Measurements from ENCODE around the gene CPNE5.

The CPNE5 gene

DNA sequence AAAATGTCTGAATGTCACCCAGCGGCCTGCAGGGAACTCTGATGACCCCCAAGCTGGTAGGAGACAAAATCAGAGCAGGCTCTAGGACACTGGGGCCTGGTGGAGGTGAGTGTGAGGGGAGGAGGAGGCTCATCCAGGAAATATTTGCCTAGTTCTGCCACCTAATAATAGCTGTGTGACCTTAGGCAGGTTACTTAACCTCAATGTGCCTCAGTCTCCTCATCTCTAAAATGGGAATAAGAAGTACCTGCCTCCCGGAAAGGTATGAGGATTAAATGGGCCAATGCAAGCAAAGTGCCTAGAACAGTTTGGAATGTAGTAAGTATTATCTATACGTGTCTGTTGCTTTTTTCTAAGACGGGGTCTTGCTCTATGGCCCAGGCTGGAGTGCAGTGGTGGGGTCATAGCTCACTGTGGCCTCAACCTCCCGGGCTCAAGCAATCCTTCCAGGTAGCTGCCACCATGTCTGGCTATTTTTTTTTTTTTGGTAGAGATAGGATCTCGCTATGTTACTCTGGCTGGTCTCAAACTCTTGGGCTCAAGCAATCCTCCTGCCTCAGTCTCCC, 81.2 kb downstream of the CPNE5 start:
- DNase-seq = no peak

DNA sequence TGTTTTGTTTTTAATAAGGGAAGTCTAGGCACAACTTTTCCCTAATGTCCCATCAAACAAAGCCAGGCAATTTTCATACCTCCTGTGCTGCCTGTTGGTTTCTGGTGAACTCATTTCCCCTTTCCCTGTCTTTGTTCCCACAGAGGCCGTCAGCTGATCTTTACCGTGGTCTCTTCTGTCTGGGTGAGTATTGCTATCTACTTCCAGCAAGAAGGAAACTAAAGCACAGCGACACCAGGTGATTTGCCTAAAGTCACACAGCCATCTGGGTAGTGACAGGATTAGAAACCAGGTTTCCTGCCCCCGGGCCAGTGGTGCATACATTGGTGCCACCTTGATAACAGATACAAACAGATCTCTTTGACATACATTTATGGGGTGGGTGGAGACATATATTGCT, 82.0 kb downstream of the CPNE5 start:
- DNase-seq = no peak

DNA sequence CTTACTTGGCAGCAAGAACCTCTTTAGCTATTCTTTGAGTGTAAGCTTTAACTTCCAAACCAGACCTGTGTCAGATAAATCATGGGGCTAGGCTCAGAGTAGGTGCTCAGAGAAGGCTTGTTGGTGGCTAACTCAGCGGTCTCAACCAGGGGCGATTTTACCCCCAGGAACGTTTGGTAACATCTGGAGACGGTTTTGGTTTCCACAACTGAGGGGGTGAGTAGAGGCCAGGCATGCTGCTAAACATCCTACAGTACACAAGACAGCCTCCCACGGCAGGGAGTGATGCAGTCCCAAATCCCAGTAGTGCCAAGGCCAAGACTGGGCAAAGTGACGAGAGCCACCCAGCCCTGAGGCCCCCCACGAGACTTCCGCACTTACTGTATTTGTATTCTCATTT, 82.5 kb downstream of the CPNE5 start:
- DNase-seq = no peak

DNA sequence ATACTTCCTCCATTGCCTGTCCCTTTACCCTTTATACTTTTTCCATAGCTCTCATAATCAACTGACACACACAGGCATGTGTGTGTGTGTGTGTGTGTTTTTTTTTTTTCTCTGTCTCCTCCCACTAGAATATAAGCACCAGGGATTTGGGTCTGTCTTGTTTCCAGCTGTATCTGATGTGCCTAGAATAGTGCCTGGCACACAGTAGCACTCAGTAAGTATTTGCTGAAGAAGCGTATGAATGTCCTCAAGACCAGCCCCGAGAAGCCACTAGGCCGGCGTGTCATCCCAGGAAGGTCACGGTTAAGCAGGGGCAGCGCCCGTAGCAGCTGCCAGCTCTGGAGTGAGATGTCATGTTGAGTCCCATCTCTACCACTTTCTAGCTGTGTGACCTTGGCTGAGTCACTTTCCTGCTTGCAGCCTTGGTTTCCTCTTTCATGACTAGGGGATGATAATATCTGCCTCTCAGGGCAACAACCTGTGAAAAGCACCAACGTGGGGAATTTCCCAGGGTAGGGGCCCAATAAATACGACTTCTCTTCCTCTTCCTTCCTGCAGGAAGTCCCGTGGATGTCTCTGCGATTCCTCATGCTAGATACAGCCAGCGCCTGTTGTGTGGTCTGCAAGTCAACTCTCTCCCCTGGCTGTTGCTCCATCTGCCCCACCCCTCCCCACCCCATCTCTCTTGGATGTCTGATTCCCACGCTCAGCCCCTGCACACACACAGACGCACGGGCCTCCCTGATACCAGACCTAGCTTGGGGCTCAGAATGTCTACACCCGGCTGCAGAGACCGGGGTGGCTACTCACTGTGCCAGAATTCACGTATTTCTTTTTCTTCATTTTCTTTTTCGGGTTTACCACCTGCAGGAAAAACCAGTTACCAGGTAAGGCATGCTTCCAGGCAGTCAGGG, 83.6 kb downstream of the CPNE5 start:
- DNase-seq = no peak

DNA sequence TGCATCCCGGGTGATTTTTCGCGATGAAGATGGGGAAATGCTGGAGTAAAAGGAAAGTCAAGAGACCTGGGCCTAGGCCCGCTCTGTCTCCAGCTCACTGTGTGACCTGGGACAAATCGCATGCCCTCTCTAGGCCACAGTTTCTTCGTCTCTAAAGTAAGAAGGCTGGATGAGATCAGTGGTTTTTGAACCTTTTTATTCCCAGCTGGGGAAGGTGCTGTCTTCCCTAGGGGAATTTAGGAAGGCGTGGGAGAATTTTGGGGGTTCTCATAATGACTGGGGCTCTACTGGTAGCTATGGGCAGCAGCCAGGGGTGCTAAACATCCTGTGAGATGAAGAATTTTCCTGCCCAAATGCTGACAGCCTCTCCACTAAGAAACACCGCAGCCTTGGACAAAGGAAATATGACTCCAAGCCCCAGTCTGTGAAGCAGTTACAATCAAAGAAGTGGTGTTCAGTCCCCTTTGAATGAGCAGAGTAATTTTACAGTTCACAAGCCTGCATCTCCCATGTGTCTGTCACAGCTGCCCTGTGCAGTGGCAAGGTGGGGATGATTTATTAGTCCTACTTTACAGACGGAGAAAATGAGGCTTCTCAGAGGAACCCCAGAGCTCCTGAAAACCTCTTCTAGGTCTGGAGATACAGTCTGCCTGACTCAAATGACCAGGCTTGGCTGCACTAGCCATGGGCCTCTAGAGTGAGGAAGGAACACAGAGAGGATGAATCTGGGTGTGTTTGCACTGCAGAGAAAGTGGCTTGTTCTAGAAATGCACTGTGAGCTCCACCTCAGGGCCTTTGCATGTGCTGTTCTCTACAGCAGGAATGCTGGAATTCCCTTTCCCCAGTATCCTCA, 84.4 kb downstream of the CPNE5 start:
- no peak for DNase-seq

DNA sequence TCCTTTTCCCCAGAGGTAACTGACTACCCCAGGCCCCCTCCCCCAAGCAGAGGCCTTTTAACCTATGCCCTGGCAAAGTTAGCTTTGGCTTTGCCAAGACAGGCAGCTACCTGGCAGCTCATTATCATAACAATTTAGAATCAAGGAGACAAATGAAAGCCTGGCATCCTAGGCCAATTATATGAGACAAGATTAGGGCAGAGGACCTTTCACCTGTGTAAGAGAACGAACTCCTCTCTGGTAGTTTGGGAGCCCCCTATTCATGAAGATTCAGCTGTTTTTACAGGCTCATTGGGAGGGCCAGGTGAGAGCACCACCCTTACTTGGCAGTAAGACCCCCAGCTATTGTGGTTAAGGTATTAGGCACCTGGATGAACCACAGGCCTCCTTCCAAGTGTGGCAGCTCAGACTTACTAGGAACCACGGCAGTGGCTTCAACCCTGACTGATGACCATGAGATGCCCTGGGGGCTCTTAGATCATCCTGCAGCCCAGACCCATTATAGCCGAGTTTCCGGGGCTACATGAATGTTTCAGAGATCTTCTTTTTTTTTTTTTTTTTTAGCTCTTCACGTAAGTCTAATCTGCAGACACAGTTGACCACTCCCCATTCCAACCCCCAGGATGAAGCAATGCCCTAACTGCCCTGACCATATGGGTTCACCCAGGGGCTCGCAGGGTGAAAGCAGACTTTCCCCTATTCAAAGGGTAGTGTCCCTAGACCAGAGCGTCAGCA, 85.4 kb downstream of the CPNE5 start:
- DNase-seq = no peak

DNA sequence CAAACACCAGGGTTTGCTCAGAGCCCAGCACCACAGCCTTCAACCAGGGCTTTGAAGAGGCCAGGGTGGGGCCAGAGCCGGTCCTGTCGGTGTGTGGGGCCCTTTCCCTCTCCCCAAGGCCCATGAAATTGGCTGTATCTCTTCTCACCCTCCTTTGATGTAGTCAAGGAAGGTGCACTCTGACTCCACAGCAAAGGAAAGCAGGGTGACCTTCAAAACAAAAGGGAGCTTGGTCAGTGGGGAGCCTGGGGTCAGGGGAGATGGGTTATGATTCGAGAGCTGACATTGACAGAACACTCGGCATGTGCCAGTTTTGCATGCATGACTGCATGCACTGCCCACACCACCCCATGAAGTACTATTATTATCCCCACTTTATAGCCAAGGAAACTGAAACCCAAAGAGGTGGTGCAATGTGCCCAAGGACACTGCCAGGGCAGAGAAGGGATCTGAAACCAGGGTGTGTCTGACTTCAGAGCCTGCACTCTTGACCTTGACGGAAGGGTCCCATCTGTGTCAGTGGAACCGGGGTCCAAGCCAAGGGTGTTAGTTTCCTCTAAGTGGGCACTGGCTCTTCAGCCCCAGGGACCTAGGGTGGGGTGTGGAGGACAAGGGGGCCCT, 86.2 kb downstream of the CPNE5 start:
- DNase-seq = no peak

DNA sequence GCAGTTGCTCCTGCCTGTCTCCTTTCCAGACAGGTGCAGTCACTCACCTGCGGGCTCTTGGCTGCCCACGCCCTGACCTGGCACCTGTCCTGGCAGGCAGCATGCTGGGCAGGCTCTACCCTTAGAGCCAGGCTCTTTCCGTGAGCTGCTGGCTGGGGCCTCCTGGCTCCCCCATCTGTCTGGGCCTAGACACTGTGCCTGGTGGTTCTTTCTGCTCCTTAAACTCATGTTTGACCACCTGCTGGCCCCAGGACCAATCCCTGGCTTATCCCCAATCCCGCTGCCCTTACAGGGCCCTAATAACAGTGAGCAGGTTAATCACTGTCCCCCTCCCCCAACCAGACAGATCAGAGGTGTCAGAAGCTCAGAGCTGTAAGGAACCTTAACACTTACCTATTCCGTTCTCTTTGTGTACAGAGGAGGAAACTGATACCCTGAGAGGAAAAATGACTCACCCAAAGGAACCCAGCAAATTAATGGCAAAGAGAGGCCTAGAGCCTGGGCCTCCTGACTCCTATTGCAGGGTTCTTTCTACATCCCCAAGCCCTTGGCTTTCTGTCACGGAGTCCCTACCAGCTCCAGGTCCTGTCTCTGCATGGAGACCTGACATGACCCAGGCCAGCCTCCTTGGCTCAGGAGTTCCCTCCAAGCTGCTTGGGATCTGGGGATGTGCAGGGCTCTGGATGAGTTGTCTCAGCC, 86.9 kb downstream of the CPNE5 start:
- DNase-seq = no peak

DNA sequence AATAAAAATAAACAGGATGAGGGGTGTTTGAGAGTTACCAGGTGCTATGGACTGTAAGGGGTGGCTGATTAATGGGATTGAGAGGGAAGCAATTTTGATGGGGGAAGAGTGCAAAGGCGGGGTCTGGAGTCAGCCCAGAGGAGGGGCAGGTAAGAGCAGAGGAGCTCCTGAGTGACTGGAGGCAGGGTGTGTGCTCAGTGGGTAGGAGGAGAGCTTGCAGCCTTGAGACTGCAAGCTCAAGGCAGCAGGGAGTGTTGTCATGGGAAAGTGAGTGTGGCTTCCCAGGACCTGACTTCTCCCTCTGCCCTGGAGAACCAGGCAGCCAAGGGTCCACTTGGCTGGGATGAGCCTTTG, 87.4 kb downstream of the CPNE5 start:
- DNase-seq = no peak

DNA sequence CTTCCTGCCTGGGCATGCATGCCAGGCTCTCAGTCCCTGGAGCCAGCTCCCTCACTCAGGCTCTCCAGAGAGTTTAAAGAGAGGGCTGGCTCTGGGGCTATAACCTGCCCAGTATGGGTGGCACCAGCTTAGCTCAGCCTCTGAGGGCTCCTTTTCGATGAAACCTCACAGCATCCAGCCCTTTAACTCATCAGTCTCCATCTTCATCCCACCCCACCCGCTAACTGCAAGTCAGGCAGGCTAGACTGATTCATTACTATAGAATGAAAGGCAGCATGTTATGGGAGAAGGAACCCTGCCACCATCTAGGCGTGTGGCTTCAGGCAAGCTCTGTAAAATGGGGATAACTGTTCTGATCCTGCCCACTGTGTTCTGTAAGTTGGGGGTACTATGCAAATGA, 88.2 kb downstream of the CPNE5 start:
- no peak for DNase-seq

DNA sequence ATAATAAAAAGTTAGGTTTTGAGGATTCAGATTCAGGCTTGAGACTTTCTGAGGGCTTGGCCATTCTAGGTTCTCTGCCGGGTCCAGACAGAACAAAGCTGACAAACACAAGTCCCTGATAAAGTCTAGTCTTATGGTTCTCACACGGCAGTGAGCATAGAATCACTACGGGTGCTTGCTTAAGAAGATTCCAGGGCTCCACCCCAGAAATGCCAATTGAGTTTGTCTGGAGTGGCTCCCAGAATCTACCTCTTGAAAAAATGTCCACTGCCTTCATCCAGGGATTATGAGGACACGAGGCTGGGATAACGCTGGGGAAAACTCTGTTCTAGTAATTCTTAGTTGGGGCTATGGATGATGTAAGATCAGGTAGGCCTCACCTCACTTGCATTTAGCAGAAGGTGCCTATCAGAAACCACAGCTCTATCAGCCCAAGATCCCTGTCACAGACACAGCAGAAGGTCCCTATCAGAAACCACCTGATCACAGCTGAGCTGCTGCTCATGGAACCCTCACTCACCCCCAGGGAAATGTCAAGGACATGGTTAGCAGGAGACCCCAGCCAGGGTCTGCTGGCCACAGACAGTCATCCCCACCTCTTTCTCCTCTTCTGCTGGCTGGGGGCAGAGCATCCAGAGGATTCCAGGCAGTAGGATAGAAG, 89.3 kb downstream of the CPNE5 start:
- DNase-seq = no peak

DNA sequence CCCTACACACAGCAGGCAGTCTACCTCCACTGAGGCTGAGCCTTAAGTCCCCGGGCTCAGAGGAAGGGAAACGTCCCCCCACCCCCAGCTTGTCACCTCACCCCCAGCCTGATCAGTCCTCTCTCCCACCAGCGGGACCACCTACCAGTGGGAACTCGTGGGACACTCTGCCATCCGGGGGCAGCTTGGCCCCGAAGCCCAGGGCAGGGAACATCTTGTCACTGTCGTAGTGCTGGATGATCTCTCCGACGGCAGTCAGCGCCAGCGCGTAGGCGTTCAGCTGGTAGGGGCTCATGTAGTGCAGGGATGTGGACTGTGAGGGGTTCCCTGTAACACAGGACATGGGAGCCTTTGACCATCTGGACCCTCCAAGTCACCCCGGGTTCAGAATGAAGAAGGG, 93.0 kb downstream of the CPNE5 start:
- no peak for DNase-seq

DNA sequence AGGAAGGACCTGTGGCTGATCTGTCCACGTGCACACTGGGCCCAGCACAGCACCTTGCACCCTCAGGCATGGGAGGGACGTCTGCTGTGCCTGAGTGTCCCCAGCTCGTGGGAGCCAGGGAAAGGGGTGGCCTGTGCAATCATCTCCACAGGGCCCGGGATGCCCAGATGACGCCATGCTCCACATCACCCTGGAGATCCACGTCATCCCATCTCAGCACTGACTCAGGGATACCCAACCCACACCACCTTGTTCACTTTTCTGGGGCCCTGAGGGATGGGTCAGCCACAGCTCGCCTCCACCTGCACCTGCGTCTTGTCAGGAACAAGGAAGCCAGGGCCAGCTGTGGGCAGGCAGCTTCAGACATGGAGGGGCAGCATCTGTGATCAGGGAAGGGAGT, 93.4 kb downstream of the CPNE5 start:
- DNase-seq = no peak

DNA sequence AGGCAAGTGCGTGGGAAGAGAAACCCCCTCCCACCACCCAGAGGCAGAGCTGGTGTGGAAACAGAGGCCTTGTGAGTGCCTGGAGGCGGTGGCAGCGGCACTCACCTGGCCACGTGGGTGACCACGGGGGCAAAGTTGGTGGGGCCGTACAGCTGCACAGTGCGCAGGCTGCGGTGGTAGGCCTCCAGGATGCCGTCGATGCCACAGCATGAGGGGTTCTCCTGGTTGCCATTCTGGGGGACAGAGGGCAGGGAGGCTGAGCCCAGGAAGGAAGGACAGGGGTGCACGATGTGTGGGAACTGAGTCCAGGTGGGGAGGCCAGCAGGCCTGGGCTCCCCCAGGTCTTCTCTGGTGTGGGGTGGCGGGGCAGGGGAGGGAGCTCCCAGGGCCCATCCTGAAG, 94.0 kb downstream of the CPNE5 start:
- no peak for DNase-seq

DNA sequence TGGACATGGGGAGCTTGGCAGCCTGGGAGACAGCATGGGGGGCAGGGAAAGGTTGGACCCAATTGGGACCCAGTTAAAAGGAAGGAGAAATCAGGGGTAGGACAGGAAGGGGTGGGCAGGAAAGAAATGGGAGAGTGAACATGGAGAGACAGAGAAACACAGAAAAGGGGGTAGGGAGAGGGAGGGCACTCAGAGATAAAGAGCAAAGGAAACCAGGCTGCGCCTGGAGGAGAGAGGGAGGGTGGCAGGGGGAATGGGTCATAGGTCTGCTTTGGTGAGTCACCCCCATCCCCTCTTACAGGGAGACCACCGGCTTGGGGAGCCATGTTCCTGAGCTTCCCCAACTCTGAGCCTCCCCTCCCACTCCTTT, 95.0 kb downstream of the CPNE5 start:
- no peak for DNase-seq

DNA sequence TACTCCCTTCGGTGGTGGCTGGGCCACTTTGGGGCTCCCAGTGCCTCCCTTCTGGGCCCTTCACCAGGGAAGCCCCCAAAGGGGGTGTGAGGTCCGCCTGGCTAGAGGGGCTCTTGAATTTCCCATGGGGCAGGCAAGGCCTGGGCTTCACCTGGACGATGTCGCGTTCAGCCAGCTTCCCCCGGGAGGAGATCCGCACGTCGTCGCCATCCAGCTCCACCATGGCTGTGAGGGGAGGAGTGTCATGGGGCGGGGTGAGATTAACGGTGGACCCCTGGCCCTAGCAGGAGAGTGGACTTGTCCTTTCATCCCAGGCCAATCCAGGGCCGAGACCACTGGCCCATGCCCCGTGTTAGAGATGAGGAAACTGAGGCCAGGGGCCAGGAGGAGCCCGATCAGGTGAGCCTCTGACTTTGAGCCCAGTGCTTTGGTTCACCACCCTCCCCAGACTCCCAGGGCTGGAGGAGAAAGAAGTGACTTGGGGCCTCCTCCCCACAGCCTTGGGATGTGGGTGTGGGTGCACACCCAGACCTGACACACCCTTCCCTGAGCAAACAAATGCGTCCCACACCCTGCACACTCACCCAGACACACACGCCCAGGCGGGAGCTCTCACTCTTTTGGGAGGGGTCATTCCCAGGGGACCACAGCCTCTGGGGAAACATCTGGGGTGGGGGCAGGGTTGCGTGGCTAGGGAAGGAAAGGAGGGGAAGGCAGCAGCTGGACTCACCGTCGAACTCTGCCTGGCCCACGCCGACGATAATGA, 95.5 kb downstream of the CPNE5 start:
- no peak for DNase-seq

DNA sequence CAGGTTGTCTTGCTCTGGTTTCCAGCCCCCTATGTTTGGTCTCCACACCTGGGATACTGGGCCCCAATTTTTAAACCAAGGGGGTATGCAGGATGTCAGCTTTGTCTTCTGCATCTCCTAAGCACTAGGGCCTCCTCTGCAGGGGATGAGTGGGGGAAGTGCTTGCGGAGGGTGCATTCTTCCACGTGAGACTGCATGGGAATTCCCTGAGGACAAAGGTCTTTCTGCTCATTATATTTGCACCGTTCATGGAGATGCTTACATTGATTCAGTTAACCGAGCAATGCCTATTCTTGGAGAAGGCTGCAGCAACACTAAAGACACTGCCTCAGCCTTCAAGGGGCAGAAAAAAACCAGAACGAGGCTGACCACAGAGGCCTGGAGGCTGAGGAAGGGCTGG, 96.2 kb downstream of the CPNE5 start:
- DNase-seq = no peak

DNA sequence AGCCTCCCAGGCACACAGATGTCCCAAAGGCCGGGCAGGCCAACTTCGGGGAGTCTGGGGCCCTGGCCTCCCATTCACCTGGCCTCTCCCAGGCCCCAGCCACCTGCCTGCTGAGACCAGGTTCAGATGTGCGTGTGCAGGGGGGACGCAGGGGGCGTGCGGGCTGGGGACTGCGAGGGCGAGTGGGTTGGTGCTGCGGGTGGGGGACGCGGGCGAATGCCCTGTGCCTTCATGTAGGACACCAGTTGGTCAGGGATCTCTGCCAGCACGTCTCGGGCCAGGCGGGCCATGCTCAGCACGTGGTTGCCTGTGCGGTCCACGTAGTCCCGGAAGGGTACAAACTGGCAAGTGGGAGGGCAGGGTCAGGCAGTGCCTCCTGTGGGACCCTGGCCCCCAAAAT, 97.1 kb downstream of the CPNE5 start:
- no peak for DNase-seq

DNA sequence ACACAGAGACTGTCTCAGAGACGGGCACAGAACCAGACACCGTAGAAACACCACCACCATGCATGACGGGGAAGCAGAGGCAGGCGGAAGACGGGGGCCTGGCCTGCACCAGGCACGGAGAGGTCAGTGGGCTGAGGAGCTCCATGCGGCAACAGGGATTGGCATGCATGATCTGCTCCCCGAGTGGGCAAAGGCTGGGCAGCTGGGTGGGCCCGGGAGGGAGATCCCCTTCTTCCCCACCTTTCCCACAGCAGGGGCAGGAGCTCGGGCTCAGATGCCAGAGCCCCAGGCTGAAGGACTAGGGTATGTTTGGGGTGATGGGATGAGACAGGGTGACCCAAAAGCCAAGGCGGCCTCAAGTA, 98.4 kb downstream of the CPNE5 start:
- no peak for DNase-seq

DNA sequence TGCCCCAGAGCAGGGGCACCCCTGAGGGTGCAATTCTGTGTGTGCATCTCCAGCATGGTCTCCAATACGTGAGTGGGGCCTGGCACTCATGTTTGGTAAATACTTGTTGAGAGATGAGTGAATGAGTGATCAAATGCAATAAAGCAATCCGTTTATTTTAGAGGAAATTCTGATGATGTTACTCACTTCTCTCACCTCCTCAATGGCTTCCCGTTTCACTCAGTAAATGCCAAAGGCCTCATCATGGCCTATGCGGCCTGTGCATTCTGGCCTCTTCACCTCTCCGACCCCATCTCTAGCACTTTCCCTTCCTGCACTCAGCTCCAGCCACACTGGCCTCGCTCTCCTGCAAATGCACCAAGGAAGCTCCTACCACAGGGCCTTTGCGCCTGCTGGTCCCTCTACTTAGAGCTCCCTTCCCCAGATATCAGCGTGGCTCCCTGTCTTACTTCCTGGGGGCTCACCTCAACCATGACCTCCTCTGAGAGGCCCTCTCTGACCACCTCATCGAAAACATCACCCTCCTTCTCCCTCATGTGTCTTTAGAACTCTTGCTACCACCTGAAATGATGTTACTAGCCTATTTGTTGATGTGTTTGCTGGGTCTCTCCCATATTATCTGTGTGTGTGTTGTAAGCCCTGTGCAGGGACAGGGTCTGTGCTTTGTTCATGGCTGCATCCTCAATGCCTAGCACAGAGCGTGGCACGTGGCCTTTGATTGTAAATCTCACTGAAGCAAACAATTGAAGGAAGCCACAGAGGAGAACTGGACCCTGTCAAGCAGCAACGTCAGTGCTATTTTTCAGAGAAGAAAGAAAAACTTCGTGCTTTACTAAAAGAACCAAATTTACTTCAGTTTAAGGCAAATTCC, 99.1 kb downstream of the CPNE5 start:
- no peak for DNase-seq
